HG03139 (cell line): ENCODE measurements around the gene RBM22.

Experiments
- ATAC-seq: cut with Tn5 transposase; IDR thresholded peaks from one replicate; pipeline ENCODE4 v1.9.1; 2021; ENCODE audit not compliant: unreplicated experiment

Gene RBM22

GRCh38 chr5:150653145-150653761, 47.6 kb downstream of the RBM22 start:
- no peak for ATAC-seq

- no peak for ATAC-seq
Observed at GRCh38 chr5:150651924-150652671, 48.8 kb downstream of the RBM22 start.

GRCh38 chr5:150651382-150651781, 49.5 kb downstream of the RBM22 start:
- ATAC-seq: no peak

- no peak for ATAC-seq
Observed at GRCh38 chr5:150650021-150651006, 50.5 kb downstream of the RBM22 start.

- no peak for ATAC-seq
Observed at GRCh38 chr5:150649108-150650020, 51.5 kb downstream of the RBM22 start.

- ATAC-seq: no peak
Observed at GRCh38 chr5:150648294-150649107, 52.4 kb downstream of the RBM22 start.

GRCh38 chr5:150647275-150648251, 53.3 kb downstream of the RBM22 start:
- no peak for ATAC-seq

- ATAC-seq: no peak
Observed at GRCh38 chr5:150645070-150645700, 55.7 kb downstream of the RBM22 start.

- no peak for ATAC-seq
Observed at GRCh38 chr5:150644514-150644913, 56.3 kb downstream of the RBM22 start.

GRCh38 chr5:150644058-150644457, 56.8 kb downstream of the RBM22 start:
- ATAC-seq: no peak

- no peak for ATAC-seq
Observed at GRCh38 chr5:150642991-150643710, 57.7 kb downstream of the RBM22 start.

- ATAC-seq: no peak
Observed at GRCh38 chr5:150642567-150642927, 58.3 kb downstream of the RBM22 start.

- ATAC-seq: no peak
Observed at GRCh38 chr5:150641824-150642566, 58.9 kb downstream of the RBM22 start.

- ATAC-seq: no peak
Observed at GRCh38 chr5:150641006-150641570, 59.8 kb downstream of the RBM22 start.
